OCI-LY7 (cell line): ENCODE results near the gene TTLL10. TPM values are rescaled to one million over a fixed set of nuclear protein-coding genes. Genes with fewer than 3 reads are reported as not detected.

ENCODE experiments used
- BruUV-seq: library from RNA; stranded (reverse); fragments of 400-500 nt; replicated peaks from 2 replicates; lab custom pipeline; 2021; lab: Mats Ljungman, UMichigan
- CTCF ChIA-PET: fragments of 300-600 bp; sonication (Branson Sonifier 250); formaldehyde crosslinking; loops from one replicate; lab custom pipeline; 2022; ENCODE audit warnings: antibody characterized with exemption; ENCODE audit not compliant: unreplicated experiment; lab: Charles Lee
- POLR2A ChIA-PET: fragments of 300-600 bp; sonication (Branson Sonifier 250); formaldehyde crosslinking; loops from one replicate; lab custom pipeline; 2022; ENCODE audit warnings: antibody characterized with exemption; lab: Charles Lee
- DNase-seq: peaks from one replicate; pipeline ENCODE4 v3.0.0-alpha.2; 2015; ENCODE audit warnings: low spot score
- H2AFZ ChIP-seq: fragments of 200-600 bp; sonication (generic), shearing (Covaris generic); 2 replicates; pipeline ENCODE4 v1.6.1; 2014; ENCODE audit warnings: mild to moderate bottlenecking, antibody characterized with exemption, low read length, moderate library complexity
- H3K27ac ChIP-seq: fragments of 200-600 bp; sonication (generic); 2 replicates; pipeline ENCODE4 v1.5.1; 2014; ENCODE audit warnings: mixed run types, low read depth, mild to moderate bottlenecking, moderate library complexity, low read length, inconsistent platforms; ENCODE audit not compliant: poor library complexity, severe bottlenecking
- H3K36me3 ChIP-seq: fragments of 200-600 bp; sonication (generic); 2 replicates; pipeline ENCODE4 v1.6.1; 2014; ENCODE audit warnings: mild to moderate bottlenecking, antibody characterized with exemption, low read length, moderate library complexity, mixed read lengths; ENCODE audit not compliant: insufficient read depth
- H3K4me1 ChIP-seq: fragments of 200-600 bp; sonication (generic); 2 replicates; pipeline ENCODE4 v1.5.1; 2014; ENCODE audit warnings: mild to moderate bottlenecking, low read length; ENCODE audit not compliant: insufficient read depth, poor library complexity, severe bottlenecking
- H3K4me2 ChIP-seq: fragments of 200-600 bp; sonication (generic); 2 replicates; pipeline ENCODE4 v1.6.1; 2014; ENCODE audit warnings: mild to moderate bottlenecking, low read length
- H3K4me3 ChIP-seq: fragments of 200-600 bp; sonication (generic); 2 replicates; pipeline ENCODE4 v1.5.1; 2014; ENCODE audit warnings: mild to moderate bottlenecking, low read depth, low read length; ENCODE audit not compliant: poor library complexity, severe bottlenecking
- H3K79me2 ChIP-seq: fragments of 200-600 bp; sonication (generic); 2 replicates; pipeline ENCODE4 v1.6.1; 2016; ENCODE audit warnings: low read depth, mild to moderate bottlenecking, low read length, moderate library complexity, mixed read lengths; ENCODE audit not compliant: insufficient read depth
- H3K9me2 ChIP-seq: fragments of 200-600 bp; sonication (generic); 2 replicates; pipeline ENCODE4 v1.6.1; 2016; ENCODE audit warnings: mild to moderate bottlenecking, low read length, mixed read lengths; ENCODE audit not compliant: insufficient read depth
- H3K9me3 ChIP-seq: fragments of 200-600 bp; sonication (generic); 2 replicates; pipeline ENCODE4 v1.6.1; 2014; ENCODE audit warnings: mild to moderate bottlenecking, mixed run types, low read length, mixed read lengths
- H4K20me1 ChIP-seq: fragments of 200-600 bp; sonication (generic); 2 replicates; pipeline ENCODE4 v1.6.1; 2014; ENCODE audit warnings: mild to moderate bottlenecking, antibody characterized with exemption, low read length, moderate library complexity, mixed read lengths; ENCODE audit not compliant: insufficient read depth
- EZH2phosphoT487 ChIP-seq: fragments of 200-600 bp; sonication (generic); IDR thresholded peaks from 2 replicates; pipeline ENCODE4 v1.6.1; 2018; ENCODE audit warnings: low read depth, borderline replicate concordance, mild to moderate bottlenecking, mixed run types, antibody characterized with exemption, low read length, moderate library complexity, mixed read lengths
- intact Hi-C: fragments of 100-400 bp; cut with micrococcal nuclease; formaldehyde crosslinking; loops from one replicate; pipeline ENCODE4 v1.10.0; 2022; ENCODE audit not compliant: unreplicated experiment
- total RNA-seq, 2 experiments: library from RNA; depleted of rRNA in 1 of 2; stranded (reverse); fragments of >200 nt in 1 of 2; shearing (Covaris generic) in 1 of 2; gene quantifications; 2 replicates each; pipeline ENCODE4 v1.2.3, GENCODE V29; 2014 to 2022
- TF ChIP-seq, protein P1 (sequence below): fragments of 200-600 bp; sonication (generic); conservative IDR thresholded peaks from 2 replicates; pipeline ENCODE4 v1.5.1; 2014; ENCODE audit warnings: mild to moderate bottlenecking, antibody characterized with exemption, low read length, moderate library complexity, mixed read lengths

Gene TTLL10
- total RNA-seq, 2 experiments from 2014 or later: not detected

DNA sequence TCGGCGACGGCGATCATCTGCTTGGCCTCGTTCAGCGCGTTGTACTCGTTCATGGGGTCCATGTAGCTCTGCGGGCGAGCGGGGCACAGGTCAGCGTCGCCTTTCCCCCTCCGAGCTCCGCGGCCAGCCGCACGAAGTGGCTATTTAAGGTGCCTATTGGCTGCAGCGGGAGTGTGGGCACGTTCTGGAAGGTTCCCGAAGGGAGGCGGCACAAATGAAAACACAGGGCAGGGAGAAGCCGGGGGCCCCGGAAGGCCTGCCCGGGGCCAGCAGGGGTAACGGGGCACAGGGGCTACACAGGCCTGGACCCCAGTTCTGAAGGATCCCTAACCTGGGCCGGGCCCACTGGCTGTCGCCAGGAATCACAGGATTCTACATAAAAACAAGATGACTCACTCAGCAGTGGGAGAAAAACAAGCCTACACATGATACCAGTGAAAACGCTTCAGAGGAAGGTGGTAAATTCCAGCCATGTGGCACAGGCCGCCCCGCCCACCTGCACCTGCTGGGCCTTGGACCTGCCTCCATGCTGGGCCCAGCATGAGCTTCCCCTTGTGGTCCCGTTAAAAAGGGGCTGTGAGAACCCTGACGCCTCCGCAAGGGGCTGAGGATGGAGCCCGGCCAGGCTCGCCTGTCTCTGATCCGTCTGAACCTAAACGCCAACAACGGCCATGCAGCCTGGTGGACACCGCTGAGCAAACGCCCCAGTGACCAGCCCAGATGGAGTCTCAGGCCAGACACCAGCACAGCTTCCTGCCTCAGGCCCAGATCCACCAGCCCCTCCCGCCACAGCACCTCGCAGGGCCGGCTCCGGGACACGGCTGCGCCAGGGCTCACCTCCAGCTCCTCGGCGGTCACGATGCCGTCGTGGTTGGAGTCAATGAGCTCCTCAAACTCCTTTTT, 44.2 kb downstream of the TTLL10 start:
- Histone ChIP-seq H3K27ac (no peak overlapping the region), H3K9me2 (no peaks in the 10 kb centered on the region), H3K9me3 (no peaks in the 10 kb centered on the region), H3K4me3 (no peak overlapping the region), H3K4me1 (no peaks in the 10 kb centered on the region), H2AFZ (no peak overlapping the region), H3K79me2 (no peaks in the 10 kb centered on the region), H4K20me1 (no peaks in the 10 kb centered on the region), H3K36me3 (peaks cover 54% of the 10 kb centered on the region), H3K4me2 (no peak overlapping the region)
- no TSS peak for BruUV-seq
- TF ChIP-seq EZH2phosphoT487: no peak
- TF ChIP-seq, protein P1, sequence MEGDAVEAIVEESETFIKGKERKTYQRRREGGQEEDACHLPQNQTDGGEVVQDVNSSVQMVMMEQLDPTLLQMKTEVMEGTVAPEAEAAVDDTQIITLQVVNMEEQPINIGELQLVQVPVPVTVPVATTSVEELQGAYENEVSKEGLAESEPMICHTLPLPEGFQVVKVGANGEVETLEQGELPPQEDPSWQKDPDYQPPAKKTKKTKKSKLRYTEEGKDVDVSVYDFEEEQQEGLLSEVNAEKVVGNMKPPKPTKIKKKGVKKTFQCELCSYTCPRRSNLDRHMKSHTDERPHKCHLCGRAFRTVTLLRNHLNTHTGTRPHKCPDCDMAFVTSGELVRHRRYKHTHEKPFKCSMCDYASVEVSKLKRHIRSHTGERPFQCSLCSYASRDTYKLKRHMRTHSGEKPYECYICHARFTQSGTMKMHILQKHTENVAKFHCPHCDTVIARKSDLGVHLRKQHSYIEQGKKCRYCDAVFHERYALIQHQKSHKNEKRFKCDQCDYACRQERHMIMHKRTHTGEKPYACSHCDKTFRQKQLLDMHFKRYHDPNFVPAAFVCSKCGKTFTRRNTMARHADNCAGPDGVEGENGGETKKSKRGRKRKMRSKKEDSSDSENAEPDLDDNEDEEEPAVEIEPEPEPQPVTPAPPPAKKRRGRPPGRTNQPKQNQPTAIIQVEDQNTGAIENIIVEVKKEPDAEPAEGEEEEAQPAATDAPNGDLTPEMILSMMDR: no peak
- CTCF ChIA-PET: no interaction called here
- intact Hi-C loops: no loop called here
- DNase-seq: no peak
- POLR2A ChIA-PET: no interaction called here

DNA sequence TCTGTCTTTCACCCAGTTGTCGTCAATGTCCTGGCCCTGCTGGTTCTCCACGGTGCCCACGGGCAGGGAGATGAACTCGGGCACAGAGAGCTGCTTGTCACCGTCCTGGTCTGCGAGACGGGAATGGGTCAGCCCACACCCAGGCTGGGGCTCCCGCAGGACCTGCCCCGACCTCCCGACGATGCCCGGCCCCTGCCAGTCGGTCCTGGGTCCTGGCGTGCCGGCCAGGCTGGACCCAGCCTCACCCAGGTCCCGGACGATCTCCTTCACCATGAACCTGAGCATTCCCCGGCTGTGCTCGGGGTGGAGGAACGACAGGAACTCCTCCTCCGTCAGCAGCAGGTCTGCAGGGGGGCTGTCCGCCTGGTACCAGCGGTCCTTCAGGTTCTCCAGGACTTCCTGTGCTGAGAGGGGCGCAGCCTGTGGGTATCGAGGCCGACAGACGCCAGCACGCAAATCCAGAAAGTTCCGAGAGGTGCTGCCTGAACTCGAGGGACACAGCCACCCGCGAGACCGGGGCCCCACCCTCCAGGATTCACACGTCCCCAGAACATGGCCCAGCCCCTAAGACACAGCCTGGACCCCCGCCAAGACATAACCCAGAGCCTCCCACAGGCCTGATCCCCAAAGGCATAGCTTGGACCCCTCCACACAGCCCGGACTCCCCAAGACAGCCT, 45.0 kb downstream of the TTLL10 start:
- intact Hi-C loops: no loop called here
- Histone ChIP-seq H4K20me1 (no peaks in the 10 kb centered on the region), H2AFZ (no peak overlapping the region), H3K4me2 (no peak overlapping the region), H3K9me2 (no peaks in the 10 kb centered on the region), H3K79me2 (no peaks in the 10 kb centered on the region), H3K27ac (no peak overlapping the region), H3K4me1 (no peaks in the 10 kb centered on the region), H3K4me3 (no peak overlapping the region), H3K36me3 (peaks cover 60% of the 10 kb centered on the region), H3K9me3 (no peaks in the 10 kb centered on the region)
- no TSS peak for BruUV-seq
- CTCF ChIA-PET: no interaction called here
- TF ChIP-seq, protein P1: no peak
- TF ChIP-seq EZH2phosphoT487: no peak
- DNase-seq: no peak
- POLR2A ChIA-PET: no interaction called here
